Muscle of back (tissue), 11 donors: ENCODE measurements around the gene HMGN3. TPM values are rescaled to one million over a fixed set of nuclear protein-coding genes. Genes with fewer than 3 reads are reported as not detected.
A peak's percentile ranks its signal among the peaks of the same experiment; 100 is the strongest.

ENCODE experiments used
- DNase-seq, 3 donors: peaks; one replicate each; pipeline versions ENCODE4 v3.0.0 to v3.0.0-alpha.2; 2013
- polyA plus RNA-seq, 10 donors: library from polyadenylated mRNA; unstranded; fragments of 120-200 nt; gene quantifications; one replicate each; pipeline ENCODE4 v1.2.1, GENCODE V29; 2013; ENCODE audit not compliant: insufficient read length in 10 of 10

HMGN3 gene
- polyA plus RNA-seq, 10 donors = 106 to 160 (median 126) TPM

DNA sequence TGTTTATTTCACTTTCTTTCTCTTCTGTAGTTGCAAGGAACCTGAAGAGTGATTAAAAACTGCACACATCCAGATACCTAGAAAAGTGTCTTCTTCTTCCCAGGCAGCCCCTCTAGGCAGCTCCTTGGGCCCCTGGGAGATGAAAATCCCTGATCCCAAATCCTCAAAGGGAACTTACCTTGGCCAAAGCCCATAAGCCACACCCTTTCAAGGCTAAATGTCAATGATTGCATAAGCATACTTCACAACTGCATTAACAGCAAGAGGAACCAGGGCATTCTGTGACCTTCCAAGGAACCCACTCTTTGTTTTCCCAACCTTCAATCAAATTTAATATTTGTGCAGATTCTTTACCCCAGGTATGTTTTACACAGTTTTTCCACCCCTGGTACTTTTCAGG, 4.4 kb upstream of the HMGN3 start:
- DNase-seq = no peak

- no peak for DNase-seq
Observed at GRCh38 chr6:79236711-79237110, 2.2 kb upstream of the HMGN3 start.

DNA sequence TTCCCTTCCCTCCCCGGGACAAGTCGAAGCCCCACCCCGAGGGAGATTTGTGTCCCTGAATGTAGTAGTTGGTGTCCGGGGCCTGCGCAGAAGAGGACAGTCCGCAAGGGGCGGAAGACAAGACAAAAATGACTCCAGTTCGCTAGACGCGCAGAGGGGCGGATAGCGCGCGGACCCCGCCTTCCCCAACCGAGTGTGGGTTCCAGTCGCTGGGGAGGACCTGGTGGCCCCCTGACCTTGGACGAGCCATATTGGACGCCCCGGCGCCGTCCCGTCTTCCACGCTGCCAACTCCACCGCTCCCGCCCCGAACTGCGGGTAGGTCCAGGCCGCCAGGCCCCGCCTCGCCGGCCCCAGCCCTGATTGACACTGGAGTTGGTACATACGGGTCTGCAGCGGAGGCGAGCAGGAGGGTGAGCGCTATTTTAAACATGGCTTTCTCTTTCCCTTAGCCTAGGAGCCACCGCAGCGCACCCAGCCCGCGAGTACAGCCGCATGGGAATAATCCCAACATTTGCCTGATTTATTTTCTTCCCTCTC, 802 bp downstream of the HMGN3 start:
- peak; percentile 84 to 96 (median 87) for DNase-seq

- DNase-seq = no peak
Observed at GRCh38 chr6:79232696-79233462, 1.6 kb downstream of the HMGN3 start.

- no peak for DNase-seq
Observed at GRCh38 chr6:79231666-79232065, 2.8 kb downstream of the HMGN3 start.

DNA sequence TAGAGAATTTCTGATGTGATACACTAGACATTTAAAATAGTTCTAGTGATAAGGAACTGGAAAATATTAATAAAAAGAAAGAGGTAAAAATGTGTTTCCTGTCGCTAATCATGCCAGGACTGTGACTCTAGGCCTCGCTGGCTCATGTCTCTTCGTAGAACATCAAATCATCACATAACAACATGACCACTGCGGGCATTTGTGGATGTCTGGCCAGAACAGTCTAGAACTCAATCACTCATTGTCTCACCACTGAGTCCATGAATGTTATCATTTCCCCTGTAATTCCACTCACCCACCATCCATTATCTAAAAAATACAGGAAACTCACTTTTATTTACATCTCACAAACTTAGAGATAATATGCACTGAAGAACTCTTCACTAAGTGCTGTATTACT, 3.4 kb downstream of the HMGN3 start:
- no peak for DNase-seq

DNA sequence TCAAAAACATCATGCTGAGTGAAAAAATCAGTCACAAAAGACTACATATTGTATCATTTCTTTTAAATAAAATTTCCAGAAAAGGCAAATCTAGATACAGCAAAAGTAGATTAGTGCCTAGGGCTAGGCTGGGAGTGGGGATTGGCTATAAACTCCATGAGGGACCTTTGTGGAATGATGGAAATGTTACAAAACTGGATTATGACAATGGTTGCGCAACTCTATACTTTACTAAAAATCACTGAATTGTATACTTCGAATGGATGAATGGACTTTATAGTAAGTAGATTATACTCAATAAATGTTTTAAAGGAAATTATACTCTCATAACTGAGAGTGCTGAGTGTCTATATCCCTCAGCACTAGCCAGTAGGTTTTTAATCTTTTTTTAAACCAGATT, 4.3 kb downstream of the HMGN3 start:
- no peak for DNase-seq

- no peak for DNase-seq
Observed at GRCh38 chr6:79227445-79227844, 7.0 kb downstream of the HMGN3 start.

DNA sequence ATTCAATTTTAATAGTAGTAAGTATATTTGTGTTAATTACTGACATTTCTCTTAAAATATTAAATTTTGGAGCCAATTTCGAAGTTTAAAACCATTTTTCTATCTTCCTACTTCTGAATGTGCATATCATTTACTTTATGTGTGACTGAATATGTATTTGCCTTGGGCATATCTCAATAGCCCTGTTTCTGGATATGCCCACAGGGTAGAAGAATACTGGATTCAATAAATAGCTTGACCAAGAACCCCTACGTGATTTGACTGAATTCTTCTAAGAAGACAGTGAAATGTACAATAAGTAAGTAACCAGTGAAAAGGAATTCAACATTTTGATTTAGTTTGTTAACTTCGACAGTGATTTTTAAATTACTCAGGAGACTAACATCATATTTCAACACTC, 7.8 kb downstream of the HMGN3 start:
- DNase-seq = no peak

GRCh38 chr6:79225717-79226599, 8.5 kb downstream of the HMGN3 start:
- DNase-seq = no peak

DNA sequence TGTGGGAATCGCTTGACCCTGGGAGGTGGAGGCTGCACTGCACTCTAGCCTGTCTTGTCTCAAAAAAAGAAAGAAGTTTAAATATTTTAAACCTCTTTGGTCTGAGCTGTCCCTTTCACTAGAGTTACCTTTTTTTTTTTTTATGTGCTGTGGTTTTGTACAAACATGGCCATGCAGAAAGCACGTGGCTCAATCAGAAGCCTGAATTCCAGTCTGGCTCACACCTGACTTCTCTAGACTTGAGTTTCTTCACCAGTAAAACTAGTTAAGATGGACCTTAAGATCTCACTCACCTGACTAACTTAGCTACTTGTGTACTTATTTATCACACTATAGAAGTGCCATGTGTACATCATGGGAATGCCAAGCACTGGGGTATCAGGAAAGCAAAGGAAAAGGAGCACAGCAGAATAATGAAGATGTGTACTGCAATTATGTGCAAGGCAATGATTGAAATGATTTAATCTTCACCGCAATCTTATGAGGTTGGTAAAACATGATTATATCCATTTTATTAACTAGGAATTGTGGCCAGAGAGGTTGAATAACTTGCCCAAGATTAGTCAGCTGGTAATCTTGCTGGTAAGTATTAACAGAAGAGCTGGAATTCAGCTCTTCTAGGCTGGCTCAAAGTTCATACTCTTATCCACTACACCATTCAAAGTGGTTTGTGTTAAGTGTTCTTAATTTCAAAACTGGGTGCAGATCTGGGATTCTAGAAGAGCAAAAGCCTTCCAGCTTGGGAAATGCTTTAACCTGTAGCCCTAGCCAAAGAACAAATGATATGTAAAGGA, 10.7 kb downstream of the HMGN3 start:
- no peak for DNase-seq

GRCh38 chr6:79215213-79215824, 19.2 kb downstream of the HMGN3 start:
- no peak for DNase-seq

GRCh38 chr6:79212859-79213258, 21.6 kb downstream of the HMGN3 start:
- no peak for DNase-seq

GRCh38 chr6:79208816-79209215, 25.7 kb downstream of the HMGN3 start:
- DNase-seq = no peak

DNA sequence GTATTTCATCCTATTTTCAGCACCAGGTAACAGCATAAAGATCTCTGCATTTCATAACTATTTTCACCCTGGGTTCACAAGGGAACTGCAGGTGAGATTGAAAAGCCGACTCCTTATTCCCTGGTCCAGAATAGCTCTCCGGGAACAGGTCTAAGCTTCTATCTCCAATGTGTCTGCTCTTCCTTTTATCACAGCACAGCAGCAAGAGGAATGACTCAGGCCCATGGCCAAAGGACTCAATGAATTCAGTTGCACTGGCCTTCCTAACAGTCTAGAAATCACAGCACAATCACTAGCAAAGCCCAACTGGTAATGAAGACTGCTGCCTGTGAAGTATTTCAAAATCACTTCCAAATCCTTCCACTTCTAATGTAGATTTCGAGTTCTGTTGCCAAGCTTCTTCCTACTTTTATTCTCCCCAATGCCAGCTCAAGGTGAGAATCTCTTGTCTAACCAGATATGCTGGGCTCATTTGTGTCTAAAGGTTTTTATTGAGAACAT, 30.7 kb downstream of the HMGN3 start:
- DNase-seq = no peak

GRCh38 chr6:79202556-79202955, 31.9 kb downstream of the HMGN3 start:
- DNase-seq = no peak

DNA sequence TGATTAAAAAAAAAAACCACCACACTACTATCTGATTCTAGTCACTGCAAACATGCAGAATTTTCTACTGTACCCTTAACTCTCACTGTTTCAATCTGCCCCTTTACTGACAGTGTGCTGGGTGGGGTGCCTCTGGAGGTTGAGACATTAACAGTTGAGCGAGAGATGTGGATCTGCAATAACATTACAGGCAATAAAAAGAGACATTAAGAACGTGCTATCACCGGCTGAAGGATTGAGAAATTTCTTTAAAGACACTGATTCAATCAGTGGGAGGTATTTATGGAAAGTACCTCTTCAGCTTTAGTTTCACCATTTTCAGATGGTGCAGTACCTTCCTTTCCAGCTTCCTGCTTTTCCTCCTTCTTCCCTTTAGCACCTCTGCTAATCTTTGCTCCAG, 32.5 kb downstream of the HMGN3 start:
- no peak for DNase-seq

GRCh38 chr6:79201143-79201542, 33.3 kb downstream of the HMGN3 start:
- DNase-seq = no peak

DNA sequence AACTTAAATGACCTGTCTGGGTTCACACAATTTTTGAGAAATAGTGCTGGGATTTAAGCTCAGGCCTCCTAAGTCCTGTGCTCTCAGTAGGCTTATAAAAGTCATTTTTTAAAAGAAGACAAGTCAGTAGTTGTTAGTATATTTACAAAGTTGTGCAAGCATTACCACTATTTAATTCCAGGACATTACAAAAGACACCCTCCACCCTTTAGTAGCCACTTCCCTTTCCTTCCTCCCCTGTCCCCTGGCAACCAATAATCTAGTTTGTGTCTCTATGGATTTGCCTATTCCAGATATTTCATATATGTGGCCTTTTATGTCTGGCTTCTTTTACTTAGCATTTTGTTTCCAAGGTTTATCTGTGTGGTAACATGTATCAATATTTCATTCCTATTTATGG, 37.6 kb downstream of the HMGN3 start:
- DNase-seq = no peak

- no peak for DNase-seq
Observed at GRCh38 chr6:79193971-79194370, 40.5 kb downstream of the HMGN3 start.

DNA sequence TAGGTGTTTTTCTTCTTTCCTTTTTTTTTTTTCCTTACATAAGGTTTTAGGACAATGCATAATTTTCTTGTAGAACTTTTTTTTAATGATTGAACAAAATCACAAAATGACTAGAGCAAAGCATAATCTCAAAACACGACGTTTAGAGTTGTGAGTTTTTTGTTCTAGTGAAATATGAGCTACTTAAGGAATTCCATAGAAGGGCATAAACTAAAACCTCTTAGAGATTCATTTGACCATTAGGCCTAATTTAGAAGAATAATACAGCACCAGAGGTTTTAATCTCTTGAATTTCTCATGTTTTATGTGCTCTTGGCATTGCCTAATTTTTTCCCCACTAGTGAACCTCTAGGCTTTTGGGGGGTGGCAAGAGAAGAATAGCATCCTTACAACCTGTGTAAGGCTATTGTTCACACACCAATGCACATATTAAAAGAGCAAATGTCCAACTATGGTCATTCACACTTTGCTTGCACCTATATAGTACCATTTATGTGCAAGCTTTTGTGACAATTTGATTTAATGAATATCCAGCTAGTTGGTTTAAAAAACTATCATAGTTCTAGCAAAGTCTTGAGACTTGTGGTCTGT, 44.6 kb downstream of the HMGN3 start:
- DNase-seq = no peak
